GM08714 (cell line): Measurements from ENCODE around the gene CCHCR1.

Experiments
- H3K4me3 ChIP-seq: fragments of 200-500 bp; sonication (Bioruptor generic); 2 replicates; pipeline ENCODE4 v1.5.1; 2014; ENCODE audit warnings: mild to moderate bottlenecking, low read length, inconsistent platforms
- ZNF274 ChIP-seq: IDR thresholded peaks from 2 replicates; pipeline ENCODE4 v1.6.1; 2012; ENCODE audit warnings: mild to moderate bottlenecking, low read depth, low read length

The CCHCR1 gene

GRCh38 chr6:31118178-31118577 lies 39.4 kb downstream of the CCHCR1 start:
- TF ChIP-seq ZNF274: no peak

DNA sequence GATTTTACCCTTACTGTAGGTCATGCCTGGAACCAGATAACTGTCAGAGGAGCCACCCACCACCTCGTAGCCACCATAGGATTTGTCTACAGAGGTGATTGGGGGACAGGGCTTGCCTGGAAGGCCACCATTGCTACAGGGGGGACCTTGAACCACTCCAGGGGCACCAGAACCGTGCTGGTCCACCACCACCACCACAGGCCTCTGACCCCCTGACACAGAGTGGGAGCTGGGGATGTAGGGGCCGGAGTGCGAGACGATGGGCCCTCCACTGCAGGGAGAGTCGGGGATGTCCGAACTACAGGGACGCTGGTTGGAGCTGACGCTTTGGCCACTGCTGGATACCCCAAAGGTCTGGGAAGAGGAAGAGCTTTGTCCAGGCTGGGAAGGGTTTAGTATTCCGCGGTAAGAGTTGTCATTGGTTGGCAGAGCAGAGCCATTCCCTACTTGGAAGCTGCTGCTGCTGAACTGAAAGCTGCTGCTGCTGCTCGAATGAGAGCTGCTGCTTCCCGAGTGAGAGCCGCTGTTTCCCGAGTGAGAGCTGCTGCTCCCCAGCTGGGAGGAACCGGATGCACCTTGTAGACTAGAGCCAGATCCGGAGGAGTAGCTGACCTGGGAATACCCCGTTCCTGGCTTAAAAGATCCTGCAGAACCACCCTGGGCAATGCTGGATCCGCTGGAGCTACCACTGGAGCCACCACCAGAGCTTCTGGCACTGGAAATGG lies 40.8 kb downstream of the CCHCR1 start:
- no peak for TF ChIP-seq ZNF274
- H3K4me3 ChIP-seq: no peak overlapping the region

More at GRCh38 chr6:31118178-31118577, 39.4 kb downstream of the CCHCR1 start:
- H3K4me3 ChIP-seq: no peak overlapping the region

GRCh38 chr6:31115941-31116560 lies 41.6 kb downstream of the CCHCR1 start:
- H3K4me3 ChIP-seq: no peak overlapping the region

GRCh38 chr6:31114970-31115849 lies 42.4 kb downstream of the CCHCR1 start:
- H3K4me3 ChIP-seq: no peak overlapping the region
- no peak for TF ChIP-seq ZNF274

More at GRCh38 chr6:31115941-31116560, 41.6 kb downstream of the CCHCR1 start:
- TF ChIP-seq ZNF274: no peak

GRCh38 chr6:31114541-31114878 lies 43.1 kb downstream of the CCHCR1 start, which contains the start of gene PSORS1C1:
Gene PSORS1C1, plus strand, starts transcription at chr6:31114800. Its CDS starts 14,833 bp downstream, at chr6:31129633.
- TF ChIP-seq ZNF274: no peak
- no peak within 1 kb of the TSS for H3K4me3 ChIP-seq

GRCh38 chr6:31113861-31114540 lies 43.6 kb downstream of the CCHCR1 start:
- TF ChIP-seq ZNF274: no peak
- no peak overlapping the region for H3K4me3 ChIP-seq

DNA sequence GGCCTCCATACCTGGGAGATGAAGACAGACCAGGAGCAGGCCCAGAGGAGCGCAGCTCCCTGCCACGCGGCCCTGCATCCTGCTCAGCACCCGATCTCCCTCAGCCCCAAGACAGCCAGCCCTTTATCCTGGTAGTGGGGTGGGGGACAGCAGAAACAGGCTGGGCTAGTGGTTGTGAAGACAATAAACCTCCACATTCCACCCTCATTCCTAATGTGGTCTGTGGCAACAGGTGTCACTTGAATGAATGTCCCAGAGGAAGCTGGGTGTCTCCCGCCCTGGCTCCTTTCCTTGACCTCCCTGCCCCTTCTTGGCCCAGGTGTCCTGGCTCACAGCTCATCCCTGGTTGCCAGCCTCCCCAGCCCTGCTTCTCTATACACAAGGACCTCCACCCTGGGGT lies 45.1 kb downstream of the CCHCR1 start, which contains the start of gene C6orf15:
Gene C6orf15 (minus strand): TSS at position 98 of the 400 bp plus-strand sequence. CDS start 20 bp downstream, at position 78.
- TF ChIP-seq ZNF274: no peak

DNA sequence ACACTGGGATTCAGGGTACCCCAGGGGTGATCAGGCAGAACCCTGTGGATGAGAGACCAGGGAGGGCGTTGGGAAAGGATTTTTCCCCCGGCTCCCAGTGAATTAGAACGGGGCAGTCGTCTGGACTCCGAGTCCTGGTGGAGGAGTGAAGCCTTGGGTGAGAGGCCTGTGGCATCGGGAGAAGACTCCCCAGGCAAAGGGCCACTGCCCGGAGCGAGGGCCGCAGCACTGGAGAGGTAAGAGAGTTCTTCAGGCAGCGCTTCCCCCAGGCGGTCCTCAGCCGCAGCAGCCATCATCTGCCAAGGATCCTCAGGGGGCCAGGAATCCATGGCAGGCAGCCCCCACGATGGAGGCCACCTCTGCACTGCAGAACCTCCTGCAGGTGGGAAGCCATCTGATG lies 45.9 kb downstream of the CCHCR1 start:
- H3K4me3 ChIP-seq: no peak overlapping the region
- TF ChIP-seq ZNF274: no peak

More for the DNA sequence above, 45.1 kb downstream of the CCHCR1 start, which contains the start of gene C6orf15:
- no peak within 1 kb of the TSS for H3K4me3 ChIP-seq

DNA sequence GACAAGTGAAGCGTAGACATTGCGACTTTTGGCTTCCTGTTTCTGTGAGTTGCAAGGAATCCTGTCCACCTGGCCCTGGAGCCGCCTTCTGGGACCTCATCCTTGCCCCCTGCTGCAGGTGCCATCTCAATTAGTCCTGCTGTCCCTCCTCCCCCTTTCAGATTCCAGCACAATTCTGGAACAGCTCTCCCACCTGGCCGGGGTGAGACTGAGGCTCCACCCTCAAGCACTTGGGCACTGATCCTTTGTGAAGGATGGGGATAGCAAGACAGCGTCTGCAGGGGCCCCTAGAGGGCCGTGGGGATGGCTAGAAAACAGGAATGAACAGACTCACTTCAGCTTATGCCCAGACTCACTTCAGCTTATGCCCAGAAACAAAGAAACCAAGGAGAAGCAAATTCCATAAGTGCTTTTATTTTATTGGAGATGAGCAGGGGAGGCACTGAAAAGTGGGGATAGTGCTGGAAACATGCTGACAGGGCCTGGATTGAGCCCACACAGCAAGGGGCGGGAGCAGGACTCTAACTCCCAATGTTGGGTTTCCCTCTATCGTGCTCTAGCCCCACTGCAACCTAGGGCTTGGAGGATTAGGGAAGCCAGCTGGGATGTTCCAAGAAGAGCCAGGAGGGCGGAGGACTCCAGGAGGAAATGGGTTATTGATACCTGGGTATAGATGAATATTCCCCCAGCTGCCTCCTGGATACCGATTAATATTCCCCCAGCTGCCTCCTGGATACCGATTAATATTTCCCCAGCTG lies 46.6 kb downstream of the CCHCR1 start:
- no peak overlapping the region for H3K4me3 ChIP-seq
- no peak for TF ChIP-seq ZNF274

- no peak for TF ChIP-seq ZNF274
- H3K4me3 ChIP-seq: no peak overlapping the region
These were observed 50.5 kb downstream of the CCHCR1 start for GRCh38 chr6:31107052-31107451.

DNA sequence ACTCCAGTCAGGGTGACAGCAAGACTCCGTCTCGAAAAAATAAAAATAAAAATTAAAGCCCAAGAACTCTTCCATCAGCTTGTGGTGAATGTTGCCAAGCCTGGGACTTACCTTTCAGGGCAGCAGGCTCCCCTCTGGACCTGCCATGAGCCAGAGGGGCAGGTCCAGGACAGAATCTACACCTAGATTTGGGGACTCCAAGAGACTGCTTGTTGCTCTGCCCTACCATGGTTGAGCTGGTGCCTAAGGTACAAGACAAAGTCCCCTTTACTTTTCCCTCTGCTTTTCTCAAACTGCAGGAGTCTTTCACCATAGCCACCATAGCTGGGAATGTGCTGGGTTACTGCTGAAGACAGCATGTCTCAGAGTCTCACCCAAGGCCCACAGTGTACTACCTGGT lies 54.5 kb downstream of the CCHCR1 start:
- TF ChIP-seq ZNF274: no peak
- no peak overlapping the region for H3K4me3 ChIP-seq

- H3K4me3 ChIP-seq: no peak overlapping the region
- TF ChIP-seq ZNF274: no peak
These were observed 59.1 kb downstream of the CCHCR1 start for GRCh38 chr6:31098449-31098938.

DNA sequence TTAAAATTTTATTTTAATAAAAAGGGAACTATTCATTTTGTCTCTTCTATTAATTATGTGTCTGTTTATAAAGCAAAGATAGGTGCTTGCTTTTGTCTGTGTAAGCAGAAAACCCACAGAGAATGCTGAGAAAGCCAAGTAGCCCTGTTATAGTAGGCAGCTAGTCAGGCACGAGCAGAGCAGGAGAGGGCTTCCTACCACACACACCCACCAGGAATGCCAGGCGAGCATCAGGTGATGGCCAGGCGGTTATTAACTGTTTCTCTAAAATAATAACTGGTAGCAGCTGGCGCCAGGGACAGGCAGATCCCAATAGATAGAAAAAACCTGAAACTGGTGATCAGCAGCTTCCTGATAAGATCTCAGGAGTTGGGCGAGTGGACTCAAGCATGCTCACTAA lies 60.9 kb downstream of the CCHCR1 start:
- no peak overlapping the region for H3K4me3 ChIP-seq
- no peak for TF ChIP-seq ZNF274
